HepG2 (cell line): Measurements from ENCODE around the gene RASSF10. TPM values are rescaled to one million over a fixed set of nuclear protein-coding genes. Genes with fewer than 3 reads are reported as not detected.

ENCODE experiments used
- ATRX ChIP-seq: sonication (generic); formaldehyde crosslinking; IDR thresholded peaks from 2 replicates; pipeline ENCODE4 v1.4.0; 2020; ENCODE audit warnings: missing genetic modification reagents, borderline replicate concordance
- CEBPG ChIP-seq: IDR thresholded peaks from 2 replicates; pipeline ENCODE4 v1.6.1; 2016
- CREM ChIP-seq, 2 experiments: sonication (generic) in 1 of 2; formaldehyde crosslinking in 1 of 2; IDR thresholded peaks; 2 replicates each; pipeline versions ENCODE4 v1.4.0 to v1.6.1; 2016 to 2020; ENCODE audit warnings: antibody characterized with exemption in 1 of 2, mild to moderate bottlenecking in 1 of 2, missing genetic modification reagents in 1 of 2
- GATAD2A ChIP-seq: IDR thresholded peaks from 2 replicates; pipeline ENCODE4 v1.6.1; 2016
- ISX ChIP-seq: sonication (generic); formaldehyde crosslinking; conservative IDR thresholded peaks from 2 replicates; pipeline ENCODE4 v1.5.0; 2020; ENCODE audit warnings: missing genetic modification reagents
- MIER3 ChIP-seq: IDR thresholded peaks from 2 replicates; pipeline ENCODE4 v1.6.1; 2016; ENCODE audit warnings: missing compliant biosample characterization, borderline replicate concordance
- MTA1 ChIP-seq: sonication (generic); formaldehyde crosslinking; IDR thresholded peaks from 2 replicates; pipeline ENCODE4 v1.4.0; 2020; ENCODE audit warnings: missing genetic modification reagents, mild to moderate bottlenecking, borderline replicate concordance
- MXD4 ChIP-seq: IDR thresholded peaks from 2 replicates; pipeline ENCODE4 v1.6.1; 2016; ENCODE audit warnings: mild to moderate bottlenecking, missing biosample characterization, missing genetic modification reagents
- NBN ChIP-seq: fragments of 450-650 bp; conservative IDR thresholded peaks from 2 replicates; pipeline ENCODE4 v1.6.1; 2017
- NR1H2 ChIP-seq: sonication (generic); formaldehyde crosslinking; IDR thresholded peaks from 2 replicates; pipeline ENCODE4 v1.8.1; 2022; ENCODE audit warnings: low read depth, missing genetic modification reagents, borderline replicate concordance
- SNAPC2 ChIP-seq: sonication (generic); formaldehyde crosslinking; IDR thresholded peaks from 2 replicates; pipeline ENCODE4 v1.8.1; 2022; ENCODE audit warnings: mild to moderate bottlenecking, missing genetic modification reagents
- TCF7 ChIP-seq: sonication (generic); IDR thresholded peaks from 2 replicates; pipeline ENCODE4 v1.6.1; 2016; ENCODE audit warnings: antibody characterized with exemption, low read depth
- ZNF251 ChIP-seq: sonication (generic); formaldehyde crosslinking; IDR thresholded peaks from 2 replicates; pipeline ENCODE4 v1.9.0; 2021; ENCODE audit warnings: mild to moderate bottlenecking, missing genetic modification reagents
- ZNF354B ChIP-seq: sonication (generic); formaldehyde crosslinking; IDR thresholded peaks from 2 replicates; pipeline ENCODE4 v1.8.0; 2022; ENCODE audit warnings: mild to moderate bottlenecking, missing genetic modification reagents
- polyA plus RNA-seq, 8 experiments: library from polyadenylated mRNA; depleted of rRNA in 3 of 8; stranded (reverse) in 7 of 8; unstranded in 1 of 8; fragments of >200 nt; fragmentation: Illumina TruSeq in 4 of 8; extraction: Trizol in 4 of 8; gene quantifications; 2 replicates each; pipeline versions ENCODE4 v1.2.1 to v1.2.3, GENCODE V29; 2011 to 2016; ENCODE audit warnings: low read depth in 4 of 8, missing spikeins in 1 of 8, mixed read lengths in 1 of 8; ENCODE audit not compliant: insufficient read depth in 1 of 8
- total RNA-seq, 5 experiments: library from RNA; depleted of rRNA; stranded (reverse); fragments of >200 nt; fragmentation: Illumina TruSeq; extraction: Trizol; gene quantifications; 2 replicates each; pipeline ENCODE4 v1.2.3, GENCODE V29; 2016; ENCODE audit warnings: low read depth in 1 of 5
- TF ChIP-seq, protein P1 (sequence below): IDR thresholded peaks from 2 replicates; pipeline ENCODE4 v1.4.0; 2020; ENCODE audit warnings: mild to moderate bottlenecking, missing genetic modification reagents
- TF ChIP-seq, protein P2 (sequence below): sonication (generic); formaldehyde crosslinking; IDR thresholded peaks from 2 replicates; pipeline ENCODE4 v1.5.0; 2020; ENCODE audit warnings: mild to moderate bottlenecking, missing genetic modification reagents, borderline replicate concordance
- TF ChIP-seq, protein P3 (sequence below): sonication (generic); formaldehyde crosslinking; IDR thresholded peaks from 2 replicates; pipeline ENCODE4 v1.8.0; 2022; ENCODE audit warnings: mild to moderate bottlenecking, missing genetic modification reagents
- TF ChIP-seq, protein P4 (sequence below), 2 experiments: sonication (generic) in 1 of 2; formaldehyde crosslinking in 1 of 2; IDR thresholded peaks; 2 replicates each; pipeline versions ENCODE4 v1.4.0 to v1.6.1; 2016 to 2020; ENCODE audit warnings: borderline replicate concordance in 1 of 2, low read depth in 1 of 2, mild to moderate bottlenecking in 1 of 2, missing genetic modification reagents in 1 of 2

RASSF10 gene
- total and polyA plus RNA-seq, 2 of the 13 experiments (the other 11 are each of a cell fraction or from before 2014, with no cell fraction given) = not detected

DNA sequence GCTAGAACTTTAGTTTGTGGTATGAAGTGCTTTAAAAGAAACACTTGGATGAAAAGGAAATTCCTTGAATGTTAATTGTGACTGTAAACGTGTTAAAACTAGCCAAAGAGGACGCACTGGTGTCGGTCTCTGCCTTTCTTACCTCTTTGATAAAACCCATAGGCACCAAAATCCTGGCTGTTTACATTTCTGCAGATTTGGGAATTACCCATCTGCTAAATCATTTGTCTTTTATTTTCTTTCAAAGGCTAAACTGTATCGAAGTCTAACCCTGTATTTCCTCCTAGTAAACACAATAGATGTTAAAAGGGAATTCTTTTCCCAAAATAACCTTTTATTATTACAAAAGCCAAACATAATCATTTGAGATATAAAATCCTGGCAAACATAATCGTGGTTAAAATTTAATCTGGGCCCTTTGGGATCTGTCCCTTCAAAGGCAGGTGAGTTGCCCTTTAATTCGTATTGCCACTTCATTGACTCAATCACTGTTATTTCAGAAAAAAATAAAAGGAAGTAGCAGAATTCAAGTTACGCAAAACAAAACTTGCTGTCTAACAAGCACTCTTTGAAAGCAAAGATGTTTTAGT lies 2.4 kb downstream of the RASSF10 start (continued):
- TF ChIP-seq, protein P1, sequence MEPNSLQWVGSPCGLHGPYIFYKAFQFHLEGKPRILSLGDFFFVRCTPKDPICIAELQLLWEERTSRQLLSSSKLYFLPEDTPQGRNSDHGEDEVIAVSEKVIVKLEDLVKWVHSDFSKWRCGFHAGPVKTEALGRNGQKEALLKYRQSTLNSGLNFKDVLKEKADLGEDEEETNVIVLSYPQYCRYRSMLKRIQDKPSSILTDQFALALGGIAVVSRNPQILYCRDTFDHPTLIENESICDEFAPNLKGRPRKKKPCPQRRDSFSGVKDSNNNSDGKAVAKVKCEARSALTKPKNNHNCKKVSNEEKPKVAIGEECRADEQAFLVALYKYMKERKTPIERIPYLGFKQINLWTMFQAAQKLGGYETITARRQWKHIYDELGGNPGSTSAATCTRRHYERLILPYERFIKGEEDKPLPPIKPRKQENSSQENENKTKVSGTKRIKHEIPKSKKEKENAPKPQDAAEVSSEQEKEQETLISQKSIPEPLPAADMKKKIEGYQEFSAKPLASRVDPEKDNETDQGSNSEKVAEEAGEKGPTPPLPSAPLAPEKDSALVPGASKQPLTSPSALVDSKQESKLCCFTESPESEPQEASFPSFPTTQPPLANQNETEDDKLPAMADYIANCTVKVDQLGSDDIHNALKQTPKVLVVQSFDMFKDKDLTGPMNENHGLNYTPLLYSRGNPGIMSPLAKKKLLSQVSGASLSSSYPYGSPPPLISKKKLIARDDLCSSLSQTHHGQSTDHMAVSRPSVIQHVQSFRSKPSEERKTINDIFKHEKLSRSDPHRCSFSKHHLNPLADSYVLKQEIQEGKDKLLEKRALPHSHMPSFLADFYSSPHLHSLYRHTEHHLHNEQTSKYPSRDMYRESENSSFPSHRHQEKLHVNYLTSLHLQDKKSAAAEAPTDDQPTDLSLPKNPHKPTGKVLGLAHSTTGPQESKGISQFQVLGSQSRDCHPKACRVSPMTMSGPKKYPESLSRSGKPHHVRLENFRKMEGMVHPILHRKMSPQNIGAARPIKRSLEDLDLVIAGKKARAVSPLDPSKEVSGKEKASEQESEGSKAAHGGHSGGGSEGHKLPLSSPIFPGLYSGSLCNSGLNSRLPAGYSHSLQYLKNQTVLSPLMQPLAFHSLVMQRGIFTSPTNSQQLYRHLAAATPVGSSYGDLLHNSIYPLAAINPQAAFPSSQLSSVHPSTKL (CRISPR knock-in tag) = 0 out of 2 replicates have a peak, but pooled peaks have one; percentile 7
- 0 out of 2 replicates have a peak, but pooled peaks have one; percentile 29 for TF ChIP-seq MIER3
- TF ChIP-seq ZNF354B (CRISPR knock-in tag) = no peak
- no peak for TF ChIP-seq ISX (CRISPR knock-in tag)
- TF ChIP-seq SNAPC2 = no peak
- no peak for TF ChIP-seq MTA1 (CRISPR knock-in tag)
- peak; percentile 5; the same call in 1 of the 2 replicates for TF ChIP-seq CEBPG (CRISPR knock-in tag)
- no peak for TF ChIP-seq NBN
- no peak for TF ChIP-seq ATRX (CRISPR knock-in tag)
- TF ChIP-seq, protein P2, sequence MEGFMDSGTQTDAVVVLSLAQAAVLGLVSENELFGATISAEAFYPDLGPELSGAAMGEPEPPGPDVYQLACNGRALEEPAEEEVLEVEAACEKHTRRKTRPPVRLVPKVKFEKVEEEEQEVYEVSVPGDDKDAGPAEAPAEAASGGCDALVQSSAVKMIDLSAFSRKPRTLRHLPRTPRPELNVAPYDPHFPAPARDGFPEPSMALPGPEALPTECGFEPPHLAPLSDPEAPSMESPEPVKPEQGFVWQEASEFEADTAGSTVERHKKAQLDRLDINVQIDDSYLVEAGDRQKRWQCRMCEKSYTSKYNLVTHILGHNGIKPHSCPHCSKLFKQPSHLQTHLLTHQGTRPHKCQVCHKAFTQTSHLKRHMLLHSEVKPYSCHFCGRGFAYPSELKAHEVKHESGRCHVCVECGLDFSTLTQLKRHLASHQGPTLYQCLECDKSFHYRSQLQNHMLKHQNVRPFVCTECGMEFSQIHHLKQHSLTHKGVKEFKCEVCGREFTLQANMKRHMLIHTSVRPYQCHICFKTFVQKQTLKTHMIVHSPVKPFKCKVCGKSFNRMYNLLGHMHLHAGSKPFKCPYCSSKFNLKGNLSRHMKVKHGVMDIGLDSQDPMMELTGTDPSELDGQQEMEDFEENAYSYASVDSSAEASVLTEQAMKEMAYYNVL = no peak
- TF ChIP-seq CREM (IDR thresholded peaks at IDR 0.05) = peak; percentile 13; the same call in 1 of the 2 replicates
- TF ChIP-seq CREM (CRISPR knock-in tag; IDR thresholded peaks at IDR 0.05) = no peak
- TF ChIP-seq MXD4 (CRISPR knock-in tag) = no peak
- TF ChIP-seq GATAD2A (CRISPR knock-in tag) = no peak
- TF ChIP-seq TCF7 = peak; percentile 50
- TF ChIP-seq NR1H2 (CRISPR knock-in tag) = no peak
- TF ChIP-seq, protein P3, sequence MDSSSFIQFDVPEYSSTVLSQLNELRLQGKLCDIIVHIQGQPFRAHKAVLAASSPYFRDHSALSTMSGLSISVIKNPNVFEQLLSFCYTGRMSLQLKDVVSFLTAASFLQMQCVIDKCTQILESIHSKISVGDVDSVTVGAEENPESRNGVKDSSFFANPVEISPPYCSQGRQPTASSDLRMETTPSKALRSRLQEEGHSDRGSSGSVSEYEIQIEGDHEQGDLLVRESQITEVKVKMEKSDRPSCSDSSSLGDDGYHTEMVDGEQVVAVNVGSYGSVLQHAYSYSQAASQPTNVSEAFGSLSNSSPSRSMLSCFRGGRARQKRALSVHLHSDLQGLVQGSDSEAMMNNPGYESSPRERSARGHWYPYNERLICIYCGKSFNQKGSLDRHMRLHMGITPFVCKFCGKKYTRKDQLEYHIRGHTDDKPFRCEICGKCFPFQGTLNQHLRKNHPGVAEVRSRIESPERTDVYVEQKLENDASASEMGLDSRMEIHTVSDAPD (CRISPR knock-in tag) = peak; percentile 19; the same call in 1 of the 2 replicates
- TF ChIP-seq ZNF251 (CRISPR knock-in tag) = no peak
- TF ChIP-seq, protein P4, sequence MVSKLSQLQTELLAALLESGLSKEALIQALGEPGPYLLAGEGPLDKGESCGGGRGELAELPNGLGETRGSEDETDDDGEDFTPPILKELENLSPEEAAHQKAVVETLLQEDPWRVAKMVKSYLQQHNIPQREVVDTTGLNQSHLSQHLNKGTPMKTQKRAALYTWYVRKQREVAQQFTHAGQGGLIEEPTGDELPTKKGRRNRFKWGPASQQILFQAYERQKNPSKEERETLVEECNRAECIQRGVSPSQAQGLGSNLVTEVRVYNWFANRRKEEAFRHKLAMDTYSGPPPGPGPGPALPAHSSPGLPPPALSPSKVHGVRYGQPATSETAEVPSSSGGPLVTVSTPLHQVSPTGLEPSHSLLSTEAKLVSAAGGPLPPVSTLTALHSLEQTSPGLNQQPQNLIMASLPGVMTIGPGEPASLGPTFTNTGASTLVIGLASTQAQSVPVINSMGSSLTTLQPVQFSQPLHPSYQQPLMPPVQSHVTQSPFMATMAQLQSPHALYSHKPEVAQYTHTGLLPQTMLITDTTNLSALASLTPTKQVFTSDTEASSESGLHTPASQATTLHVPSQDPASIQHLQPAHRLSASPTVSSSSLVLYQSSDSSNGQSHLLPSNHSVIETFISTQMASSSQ (IDR thresholded peaks at IDR 0.05; ENCODE audit: low read depth) = peak; percentile 63; the same call in 1 of the 2 replicates
- TF ChIP-seq, protein P4 (CRISPR knock-in tag; IDR thresholded peaks at IDR 0.05; ENCODE audit: borderline replicate concordance) = 0 out of 2 replicates have a peak, but pooled peaks have one; percentile 27
